Endodermal cell (in vitro differentiated cells): ENCODE results near the gene INTS6L. TPM values are rescaled to one million over a fixed set of nuclear protein-coding genes. Genes with fewer than 3 reads are reported as not detected.

Experiments used
- DNase-seq: peaks from one replicate; pipeline ENCODE4 v3.0.0-alpha.2; 2017
- H3K27ac ChIP-seq: 2 replicates; pipeline ENCODE4 v1.5.1; 2013; ENCODE audit warnings: mild to moderate bottlenecking, low read depth, low read length, moderate library complexity
- H3K27me3 ChIP-seq: 2 replicates; pipeline ENCODE4 v1.6.1; 2013; ENCODE audit warnings: mild to moderate bottlenecking, low read length, moderate library complexity; ENCODE audit not compliant: insufficient read depth, control insufficient read depth, poor library complexity, severe bottlenecking
- H3K36me3 ChIP-seq: 2 replicates; pipeline ENCODE4 v1.7.0; 2013; ENCODE audit warnings: mild to moderate bottlenecking, low read length, moderate library complexity; ENCODE audit not compliant: control insufficient read depth, insufficient read depth
- H3K4me1 ChIP-seq: one replicate; pipeline ENCODE4 v1.7.0; 2013; ENCODE audit warnings: low read length; ENCODE audit not compliant: control insufficient read depth, insufficient read depth
- H3K4me3 ChIP-seq: 2 replicates; pipeline ENCODE4 v1.5.1; 2013; ENCODE audit warnings: mild to moderate bottlenecking, low read length, moderate library complexity
- H3K9ac ChIP-seq: 2 replicates; pipeline ENCODE4 v1.6.1; 2013; ENCODE audit warnings: mild to moderate bottlenecking, low read length, moderate library complexity; ENCODE audit not compliant: poor library complexity, severe bottlenecking; ENCODE audit errors: extremely low read depth
- H3K9me3 ChIP-seq: 2 replicates; pipeline ENCODE4 v1.6.1; 2013; ENCODE audit warnings: mild to moderate bottlenecking, low read length, moderate library complexity; ENCODE audit not compliant: control insufficient read depth
- H3K27ac Mint-ChIP-seq: 2 replicates; pipeline ENCODE4 v1.8.0; 2020; ENCODE audit warnings: mixed read lengths
- H3K27me3 Mint-ChIP-seq: 2 replicates; pipeline ENCODE4 v1.8.0; 2021; ENCODE audit warnings: mild to moderate bottlenecking, mixed read lengths; ENCODE audit not compliant: insufficient read depth
- H3K36me3 Mint-ChIP-seq: 2 replicates; pipeline ENCODE4 v1.8.0; 2020; ENCODE audit warnings: low read depth, mixed read lengths
- H3K4me1 Mint-ChIP-seq: 2 replicates; pipeline ENCODE4 v1.8.0; 2020; ENCODE audit warnings: mixed read lengths
- H3K4me3 Mint-ChIP-seq: 2 replicates; pipeline ENCODE4 v1.8.0; 2020; ENCODE audit warnings: mild to moderate bottlenecking, moderate library complexity, mixed read lengths
- H3K9me3 Mint-ChIP-seq: 2 replicates; pipeline ENCODE4 v1.8.0; 2020; ENCODE audit warnings: mild to moderate bottlenecking, mixed read lengths
- CTCF ChIP-seq: fragments of 200-600 bp; sonication (generic); conservative IDR thresholded peaks from 2 replicates; pipeline ENCODE4 v1.5.0; 2021; ENCODE audit warnings: antibody characterized with exemption, mild to moderate bottlenecking
- WGBS, 2 experiments: methylation state at CpG; one replicate each; pipeline versions ENCODE4 v1.1.5 to v1.1.7; 2013; ENCODE audit warnings: missing lambda C conversion rate in 2 of 2, mixed read lengths in 1 of 2; ENCODE audit not compliant: insufficient coverage in 1 of 2, insufficient read length in 1 of 2; 5-methylcytosine and 5-hydroxymethylcytosine counted together
- total RNA-seq, 2 donors: library from RNA; stranded (reverse); fragmentation: NEBNext Ultra II Directional in 1 of 2; extraction: Animal tissue kit (Norgen Biotek cat#: 25700) in 1 of 2; gene quantifications; 2 replicates in 1 of 2; 3 replicates in 1 of 2; pipeline ENCODE4 v1.2.1, GENCODE V29; 2021

The INTS6L gene
- total RNA-seq, 2 donors from 2014 or later, result 7.3 to 9.1 TPM

GRCh38 chrX:135516376-135516775 lies 4.1 kb upstream of the INTS6L start:
- Mint-ChIP-seq H3K27me3 (no peaks in the 10 kb centered on the region), H3K4me1 (no peaks in the 10 kb centered on the region), H3K4me3 (no peak overlapping the region), H3K36me3 (no peaks in the 10 kb centered on the region), H3K27ac (no peak overlapping the region), H3K9me3 (peaks cover 33% of the 10 kb centered on the region)
- no peaks in the 10 kb centered on the region for H3K4me1 ChIP-seq
- peak; percentile 67 for DNase-seq
- H3K9ac ChIP-seq, result no peak overlapping the region
- WGBS, 2 experiments, result 40 to 62% methylated on average over 1 of the region's 1 CpG
- peak; percentile 55 for TF ChIP-seq CTCF
- H3K27me3 ChIP-seq, result no peaks in the 10 kb centered on the region
- H3K27ac ChIP-seq, result no peak overlapping the region
- no peaks in the 10 kb centered on the region for H3K36me3 ChIP-seq
- H3K4me3 ChIP-seq, result no peak overlapping the region
- no peaks in the 10 kb centered on the region for H3K9me3 ChIP-seq

GRCh38 chrX:135518161-135518560 lies 2.3 kb upstream of the INTS6L start:
- Histone ChIP-seq H3K9me3 (no peaks in the 10 kb centered on the region), H3K9ac (no peak overlapping the region), H3K27me3 (no peaks in the 10 kb centered on the region), H3K36me3 (no peaks in the 10 kb centered on the region), H3K4me3 (no peak overlapping the region), H3K4me1 (no peaks in the 10 kb centered on the region), H3K27ac (no peak overlapping the region)
- Mint-ChIP-seq H3K27ac (no peak overlapping the region), H3K36me3 (no peaks in the 10 kb centered on the region), H3K27me3 (no peaks in the 10 kb centered on the region), H3K4me1 (no peaks in the 10 kb centered on the region), H3K9me3 (peaks cover 42% of the 10 kb centered on the region), H3K4me3 (no peak overlapping the region)
- no peak for DNase-seq
- TF ChIP-seq CTCF, result no peak
- WGBS, 2 experiments, result 94 to 100% methylated on average over 1 of the region's 1 CpG

- H3K36me3 ChIP-seq, result no peaks in the 10 kb centered on the region
- H3K27ac ChIP-seq, result peak overlapping the region; percentile 58
- Mint-ChIP-seq H3K9me3 (peaks cover 44% of the 10 kb centered on the region), H3K27me3 (no peaks in the 10 kb centered on the region), H3K4me3 (peak overlapping the region; percentile 87), H3K27ac (peak overlapping the region; percentile 97), H3K4me1 (peaks cover 7% of the 10 kb centered on the region), H3K36me3 (no peaks in the 10 kb centered on the region)
- WGBS, 2 experiments, result 23 to 29% methylated on average over 7 to 12 of the region's 12 CpGs
- H3K4me1 ChIP-seq, result no peaks in the 10 kb centered on the region
- DNase-seq, result no peak
- peak overlapping the region; percentile 52 for H3K9ac ChIP-seq
- H3K4me3 ChIP-seq, result peak overlapping the region; percentile 81
- no peak for TF ChIP-seq CTCF
- H3K9me3 ChIP-seq, result no peaks in the 10 kb centered on the region
- H3K27me3 ChIP-seq, result no peaks in the 10 kb centered on the region
These were observed 373 bp upstream of the INTS6L start for GRCh38 chrX:135520022-135520552.
